CD4-positive, alpha-beta T cell (primary cell): ENCODE results near the gene CTDSP1. TPM values are rescaled to one million over a fixed set of nuclear protein-coding genes. Genes with fewer than 3 reads are reported as not detected.

Source experiments
- ATAC-seq: fragments of 200-7000 bp; cut with Tn5 transposase; one replicate; pipeline ENCODE4 v1.10.0; 2022; ENCODE audit warnings: mild to moderate bottlenecking; ENCODE audit not compliant: poor library complexity
- CTCF ChIA-PET: fragments of 350-600 bp; sonication (Branson Sonifier 250); formaldehyde crosslinking; loops from one replicate; lab custom pipeline; 2021; ENCODE audit warnings: antibody characterized with exemption, inconsistent platforms; lab: Charles Lee
- POLR2A ChIA-PET: fragments of 350-600 bp; sonication (Branson Sonifier 250); formaldehyde crosslinking; loops from one replicate; lab custom pipeline; 2021; ENCODE audit warnings: antibody characterized with exemption, inconsistent platforms; lab: Charles Lee
- DNase-seq, 14 experiments: peaks; one replicate each; pipeline ENCODE4 v3.0.0-alpha.2; 2013 to 2020; ENCODE audit warnings: mixed read lengths in 2 of 14
- H3K27ac ChIP-seq, 2 donors: one replicate each; pipeline versions ENCODE4 v1.5.1 to v1.7.0; 2013; ENCODE audit warnings: low read length in 2 of 2, low read depth in 1 of 2, mild to moderate bottlenecking in 1 of 2
- H3K27me3 ChIP-seq, 2 experiments: 1 replicate in 1 of 2; 2 replicates in 1 of 2; pipeline versions ENCODE4 v1.6.1 to v1.7.0; 2013; ENCODE audit warnings: low read length in 2 of 2, control low read depth in 1 of 2, mild to moderate bottlenecking in 1 of 2, moderate library complexity in 1 of 2; ENCODE audit not compliant: insufficient read depth in 2 of 2, control insufficient read depth in 1 of 2
- H3K36me3 ChIP-seq: one replicate; pipeline ENCODE4 v1.6.1; 2013; ENCODE audit warnings: low read length, control low read depth; ENCODE audit not compliant: insufficient read depth
- H3K4me1 ChIP-seq: one replicate; pipeline ENCODE4 v1.6.1; 2013; ENCODE audit warnings: low read length, control low read depth; ENCODE audit not compliant: insufficient read depth
- H3K4me3 ChIP-seq: one replicate; pipeline ENCODE4 v1.5.1; 2013; ENCODE audit warnings: mild to moderate bottlenecking, low read length, moderate library complexity
- H3K9me3 ChIP-seq, 2 experiments: 1 replicate in 1 of 2; 2 replicates in 1 of 2; pipeline versions ENCODE4 v1.6.1 to v1.7.0; 2013; ENCODE audit warnings: low read length in 2 of 2, mild to moderate bottlenecking in 2 of 2, control low read depth in 1 of 2, moderate library complexity in 1 of 2; ENCODE audit not compliant: control insufficient read depth in 1 of 2, insufficient read depth in 1 of 2
- H3K27ac Mint-ChIP-seq: one replicate; pipeline ENCODE4 v1.8.0; 2020; ENCODE audit warnings: mixed read lengths
- H3K27me3 Mint-ChIP-seq: one replicate; pipeline ENCODE4 v1.8.0; 2021; ENCODE audit warnings: mixed read lengths
- H3K36me3 Mint-ChIP-seq: one replicate; pipeline ENCODE4 v1.8.0; 2021; ENCODE audit warnings: low read depth, mixed read lengths
- H3K4me1 Mint-ChIP-seq: one replicate; pipeline ENCODE4 v1.8.0; 2021; ENCODE audit warnings: low read depth, mixed read lengths
- H3K4me3 Mint-ChIP-seq: one replicate; pipeline ENCODE4 v1.8.0; 2020; ENCODE audit warnings: mild to moderate bottlenecking, mixed read lengths
- H3K9me3 Mint-ChIP-seq: one replicate; pipeline ENCODE4 v1.8.0; 2020; ENCODE audit warnings: mixed read lengths
- intact Hi-C, 2 experiments: fragments of 100-400 bp; cut with DNase I in 1 of 2; cut with micrococcal nuclease in 1 of 2; formaldehyde crosslinking; loops; one replicate each; pipeline versions ENCODE4 v1.15.1 to v1.9.0; 2023 to 2025; cut with DNase I, micrococcal nuclease
- total RNA-seq, 174 experiments: library from RNA in 2 of 174; stranded (reverse) in 2 of 174; gene quantifications; one replicate each; pipeline ENCODE4 v1.2.3 and lab custom pipeline; 2021 to 2026
- TF ChIP-seq, protein P1 (sequence below): fragments of 200-600 bp; IDR thresholded peaks from one replicate; pipeline ENCODE4 v1.8.0; 2022; ENCODE audit warnings: antibody characterized with exemption, mild to moderate bottlenecking

CTDSP1 gene
- total RNA-seq, 2 experiments from 2014 or later = 70.5 to 76.8 TPM

DNA sequence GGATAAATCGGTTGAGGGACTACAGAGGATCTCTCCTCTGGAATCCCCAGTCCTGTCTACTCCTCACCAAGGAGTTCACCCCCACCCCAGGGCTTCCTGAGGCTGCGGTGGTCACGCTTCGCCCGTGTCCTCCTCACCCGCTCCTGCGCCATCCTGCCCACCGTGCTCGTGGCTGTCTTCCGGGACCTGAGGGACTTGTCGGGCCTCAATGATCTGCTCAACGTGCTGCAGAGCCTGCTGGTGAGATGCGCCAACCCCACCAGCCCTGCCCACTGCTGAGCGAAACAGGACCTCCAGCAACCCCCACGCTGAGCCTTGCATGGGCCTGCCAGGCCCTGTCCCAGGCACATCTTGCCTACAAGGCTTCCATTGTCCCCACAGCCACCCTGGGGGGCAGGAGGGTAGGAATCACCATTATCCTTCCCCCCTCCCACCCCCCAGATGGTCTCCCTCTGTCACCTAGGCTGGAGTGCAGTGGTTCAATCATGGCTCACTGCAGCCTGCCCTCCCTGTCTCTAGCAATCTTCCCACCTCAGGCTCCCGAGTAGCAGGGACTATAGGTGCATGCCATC, 6.7 kb upstream of the CTDSP1 start:
- Histone ChIP-seq H3K4me3 (no peak overlapping the region), H3K27me3 (no peaks in the 10 kb centered on the region), H3K9me3 (no peaks in the 10 kb centered on the region), H3K27ac (no peak overlapping the region), H3K4me1 (peaks cover 42% of the 10 kb centered on the region), H3K36me3 (no peaks in the 10 kb centered on the region)
- DNase-seq (no peak), ATAC-seq (no peak)
- TF ChIP-seq, protein P1, sequence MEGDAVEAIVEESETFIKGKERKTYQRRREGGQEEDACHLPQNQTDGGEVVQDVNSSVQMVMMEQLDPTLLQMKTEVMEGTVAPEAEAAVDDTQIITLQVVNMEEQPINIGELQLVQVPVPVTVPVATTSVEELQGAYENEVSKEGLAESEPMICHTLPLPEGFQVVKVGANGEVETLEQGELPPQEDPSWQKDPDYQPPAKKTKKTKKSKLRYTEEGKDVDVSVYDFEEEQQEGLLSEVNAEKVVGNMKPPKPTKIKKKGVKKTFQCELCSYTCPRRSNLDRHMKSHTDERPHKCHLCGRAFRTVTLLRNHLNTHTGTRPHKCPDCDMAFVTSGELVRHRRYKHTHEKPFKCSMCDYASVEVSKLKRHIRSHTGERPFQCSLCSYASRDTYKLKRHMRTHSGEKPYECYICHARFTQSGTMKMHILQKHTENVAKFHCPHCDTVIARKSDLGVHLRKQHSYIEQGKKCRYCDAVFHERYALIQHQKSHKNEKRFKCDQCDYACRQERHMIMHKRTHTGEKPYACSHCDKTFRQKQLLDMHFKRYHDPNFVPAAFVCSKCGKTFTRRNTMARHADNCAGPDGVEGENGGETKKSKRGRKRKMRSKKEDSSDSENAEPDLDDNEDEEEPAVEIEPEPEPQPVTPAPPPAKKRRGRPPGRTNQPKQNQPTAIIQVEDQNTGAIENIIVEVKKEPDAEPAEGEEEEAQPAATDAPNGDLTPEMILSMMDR = no peak
- no peaks in the 10 kb centered on the region for H3K27me3 Mint-ChIP-seq
- no peak overlapping the region for H3K27ac Mint-ChIP-seq
- POLR2A ChIA-PET = interaction anchor here (0.6 to 1.4 kb wide), 3 partner anchors 26 to 123 kb away, joined by 3 to 6 read pairs (median 3); partner anchors contain the start of genes AAMP and PNKD
- intact Hi-C loops = loop anchor here in 1 of 2 experiments (10.0 kb wide), 1 partner anchor 208 kb away; no protein-coding TSS in a partner anchor
- H3K36me3 Mint-ChIP-seq = peaks cover 11% of the 10 kb centered on the region
- CTCF ChIA-PET = interaction anchor here (1.3 kb wide), 1 partner anchor 91 kb away, joined by 4 read pairs; no protein-coding TSS in a partner anchor
- peaks cover 40% of the 10 kb centered on the region for H3K4me1 Mint-ChIP-seq
- H3K4me3 Mint-ChIP-seq = no peak overlapping the region
- H3K9me3 Mint-ChIP-seq = no peaks in the 10 kb centered on the region

DNA sequence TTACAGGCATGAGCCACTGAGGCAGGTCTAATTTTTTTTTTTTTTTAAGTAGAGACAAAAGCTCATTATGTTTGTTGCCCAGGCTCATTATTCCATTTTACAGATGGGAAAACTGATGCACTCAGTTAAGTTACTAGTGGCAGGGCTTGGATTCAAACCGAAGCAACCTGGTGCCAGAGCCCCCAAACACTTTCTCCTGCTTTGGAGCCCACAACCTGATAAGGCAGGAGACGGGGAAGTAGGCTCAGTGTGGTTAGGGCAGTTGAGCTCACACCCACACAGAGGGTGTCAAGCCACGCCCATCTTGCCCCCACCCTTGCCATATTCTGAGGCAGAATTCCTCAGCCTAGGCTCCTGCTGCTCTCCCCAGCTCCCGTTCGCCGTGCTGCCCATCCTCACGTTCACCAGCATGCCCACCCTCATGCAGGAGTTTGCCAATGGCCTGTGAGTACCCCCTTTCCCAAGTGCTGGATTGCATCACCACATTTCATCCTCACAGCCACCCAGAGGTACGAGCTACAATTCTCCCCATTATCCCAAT, 5.8 kb upstream of the CTDSP1 start:
- Mint-ChIP-seq H3K4me1 (peaks cover 41% of the 10 kb centered on the region), H3K27me3 (no peaks in the 10 kb centered on the region), H3K4me3 (peak overlapping the region; percentile 11), H3K9me3 (no peaks in the 10 kb centered on the region), H3K36me3 (peaks cover 13% of the 10 kb centered on the region), H3K27ac (peak overlapping the region; percentile 99)
- DNase-seq (peak in 3 of 14 experiments; percentile 7 to 53 (median 53)), ATAC-seq (no peak)
- Histone ChIP-seq H3K27ac (no peak overlapping the region), H3K36me3 (no peaks in the 10 kb centered on the region), H3K27me3 (no peaks in the 10 kb centered on the region), H3K9me3 (no peaks in the 10 kb centered on the region), H3K4me3 (no peak overlapping the region), H3K4me1 (peaks cover 49% of the 10 kb centered on the region)
- ChIA-PET POLR2A (interaction anchor here (0.9 to 4.9 kb wide), 3 partner anchors 13 to 73 kb away, joined by 3 to 74 read pairs (median 6); no protein-coding TSS in a partner anchor), CTCF (interaction anchor here (0.8 to 0.9 kb wide), 2 partner anchors 38 to 101 kb away, joined by 3 read pairs; no protein-coding TSS in a partner anchor)
- intact Hi-C loops = loop anchor here in 1 of 2 experiments (2.0 to 10.0 kb wide), 3 partner anchors 23 to 209 kb away; no protein-coding TSS in a partner anchor
- TF ChIP-seq, protein P1 = no peak

DNA sequence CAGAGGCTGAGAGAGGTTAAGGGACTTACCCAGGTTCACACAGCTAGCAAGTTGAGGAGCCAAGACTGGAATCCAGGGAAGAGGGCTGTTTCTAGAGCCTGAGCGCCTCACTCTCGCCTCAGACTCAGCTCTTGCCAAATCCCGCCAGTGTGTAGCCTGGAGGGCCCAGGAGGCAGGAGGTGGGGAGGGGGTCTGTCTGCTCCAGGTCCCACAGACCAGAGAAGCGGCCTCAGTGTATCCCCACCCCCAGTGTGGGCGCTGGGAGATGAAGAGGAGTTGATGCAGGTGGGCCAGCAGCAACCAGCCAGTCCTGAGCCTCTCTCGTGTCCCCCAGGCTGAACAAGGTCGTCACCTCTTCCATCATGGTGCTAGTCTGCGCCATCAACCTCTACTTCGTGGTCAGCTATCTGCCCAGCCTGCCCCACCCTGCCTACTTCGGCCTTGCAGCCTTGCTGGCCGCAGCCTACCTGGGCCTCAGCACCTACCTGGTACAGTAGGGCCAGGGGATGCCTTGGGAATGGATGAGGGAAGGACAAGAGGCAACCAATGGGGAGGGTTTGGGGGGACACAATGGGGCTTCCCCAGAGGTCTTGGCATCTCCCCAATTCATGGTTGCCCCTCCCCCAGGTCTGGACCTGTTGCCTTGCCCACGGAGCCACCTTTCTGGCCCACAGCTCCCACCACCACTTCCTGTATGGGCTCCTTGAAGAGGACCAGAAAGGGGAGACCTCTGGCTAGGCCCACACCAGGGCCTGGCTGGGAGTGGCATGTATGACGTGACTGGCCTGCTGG, 5.2 kb upstream of the CTDSP1 start:
- Mint-ChIP-seq H3K36me3 (peaks cover 18% of the 10 kb centered on the region), H3K4me3 (peak overlapping the region; percentile 48), H3K4me1 (peaks cover 41% of the 10 kb centered on the region), H3K9me3 (no peaks in the 10 kb centered on the region), H3K27me3 (no peaks in the 10 kb centered on the region), H3K27ac (peak overlapping the region; percentile 99)
- ATAC-seq (no peak), DNase-seq (peak in 2 of 14 experiments; percentile 27 to 50)
- TF ChIP-seq, protein P1 = no peak
- POLR2A ChIA-PET = interaction anchor here (0.9 to 4.9 kb wide), 3 partner anchors 12 to 73 kb away, joined by 3 to 74 read pairs (median 6); no protein-coding TSS in a partner anchor
- no peaks in the 10 kb centered on the region for H3K36me3 ChIP-seq
- H3K4me1 ChIP-seq = peaks cover 55% of the 10 kb centered on the region
- intact Hi-C loops = loop anchor here (2.0 to 10.0 kb wide), 8 partner anchors 24 to 783 kb away; partner anchors contain the start of genes ARPC2 (in 1 of the 2), CATIP (in 1 of the 2), CNPPD1 (in 1 of the 2) and RETREG2 (in 1 of the 2)
- H3K27me3 ChIP-seq = no peaks in the 10 kb centered on the region
- CTCF ChIA-PET = interaction anchor here (0.8 to 3.2 kb wide), 3 partner anchors 38 to 108 kb away, joined by 3 to 22 read pairs (median 3); no protein-coding TSS in a partner anchor
- H3K27ac ChIP-seq = no peak overlapping the region
- no peaks in the 10 kb centered on the region for H3K9me3 ChIP-seq
- H3K4me3 ChIP-seq = no peak overlapping the region
